ENCODE measurements around the gene RNF183.
"Not testable (repeated sequence)": the region's sequence is repeated elsewhere in the genome, so short reads cannot be mapped to it uniquely, and the experiment has no call there.

RNF183 gene

GRCh38 chr9:113315231-113315630 lies 12.1 kb upstream of the RNF183 start:
- no peak for DNase-seq

- no peak for DNase-seq
Observed at GRCh38 chr9:113313261-113313660, 10.1 kb upstream of the RNF183 start.

- DNase-seq = no peak
Observed at GRCh38 chr9:113311961-113312360, 8.8 kb upstream of the RNF183 start.

- no peak for DNase-seq
Observed at GRCh38 chr9:113310538-113310937, 7.4 kb upstream of the RNF183 start.

GRCh38 chr9:113309204-113309813 lies 6.1 kb upstream of the RNF183 start:
- DNase-seq = no peak

GRCh38 chr9:113307396-113307975 lies 4.3 kb upstream of the RNF183 start:
- no peak for DNase-seq

GRCh38 chr9:113306566-113306965 lies 3.4 kb upstream of the RNF183 start:
- DNase-seq = no peak

- no peak for DNase-seq
Observed at GRCh38 chr9:113301548-113301947, 1.6 kb downstream of the RNF183 start.

- no peak for DNase-seq
Observed at GRCh38 chr9:113299800-113300292, 3.3 kb downstream of the RNF183 start.

- DNase-seq = no peak
Observed at GRCh38 chr9:113298924-113299770, 4.0 kb downstream of the RNF183 start.

GRCh38 chr9:113298311-113298710 lies 4.9 kb downstream of the RNF183 start:
- DNase-seq = no peak

GRCh38 chr9:113296796-113297558 lies 6.2 kb downstream of the RNF183 start:
- DNase-seq = no peak

GRCh38 chr9:113296247-113296646 lies 6.9 kb downstream of the RNF183 start:
- not testable (repeated sequence) for DNase-seq

- DNase-seq = no peak
Observed at GRCh38 chr9:113293285-113293878, 9.8 kb downstream of the RNF183 start.

GRCh38 chr9:113290052-113290607 lies 13.0 kb downstream of the RNF183 start:
- DNase-seq = no peak

- no peak for DNase-seq
Observed at GRCh38 chr9:113289091-113289490, 14.1 kb downstream of the RNF183 start.

- no peak for DNase-seq
Observed at GRCh38 chr9:113281356-113281755, 21.8 kb downstream of the RNF183 start.

- no peak for DNase-seq
Observed at GRCh38 chr9:113278840-113279239, 24.3 kb downstream of the RNF183 start.

GRCh38 chr9:113275157-113276131 lies 27.7 kb downstream of the RNF183 start, which contains the start of the genes CDC26 and PRPF4:
TSS of gene CDC26 (minus strand) at chr9:113275572. CDS start at chr9:113272507, 3,065 bp downstream.
TSS of gene PRPF4 (plus strand) at chr9:113275658. CDS start at chr9:113275744, 86 bp downstream.
- peak; percentile 98 for DNase-seq

- peak; percentile 69 for DNase-seq
Observed at GRCh38 chr9:113274474-113275156, 28.6 kb downstream of the RNF183 start.
